Suppressor macrophage treated with lipopolysaccharide for 4 hours (primary cell): ENCODE results near the gene EYA3.
A peak's percentile ranks its signal among the peaks of the same experiment; 100 is the strongest.

Source experiments
- DNase-seq: peaks from one replicate; pipeline ENCODE4 v3.0.0-alpha.2; 2020

EYA3 gene

DNA sequence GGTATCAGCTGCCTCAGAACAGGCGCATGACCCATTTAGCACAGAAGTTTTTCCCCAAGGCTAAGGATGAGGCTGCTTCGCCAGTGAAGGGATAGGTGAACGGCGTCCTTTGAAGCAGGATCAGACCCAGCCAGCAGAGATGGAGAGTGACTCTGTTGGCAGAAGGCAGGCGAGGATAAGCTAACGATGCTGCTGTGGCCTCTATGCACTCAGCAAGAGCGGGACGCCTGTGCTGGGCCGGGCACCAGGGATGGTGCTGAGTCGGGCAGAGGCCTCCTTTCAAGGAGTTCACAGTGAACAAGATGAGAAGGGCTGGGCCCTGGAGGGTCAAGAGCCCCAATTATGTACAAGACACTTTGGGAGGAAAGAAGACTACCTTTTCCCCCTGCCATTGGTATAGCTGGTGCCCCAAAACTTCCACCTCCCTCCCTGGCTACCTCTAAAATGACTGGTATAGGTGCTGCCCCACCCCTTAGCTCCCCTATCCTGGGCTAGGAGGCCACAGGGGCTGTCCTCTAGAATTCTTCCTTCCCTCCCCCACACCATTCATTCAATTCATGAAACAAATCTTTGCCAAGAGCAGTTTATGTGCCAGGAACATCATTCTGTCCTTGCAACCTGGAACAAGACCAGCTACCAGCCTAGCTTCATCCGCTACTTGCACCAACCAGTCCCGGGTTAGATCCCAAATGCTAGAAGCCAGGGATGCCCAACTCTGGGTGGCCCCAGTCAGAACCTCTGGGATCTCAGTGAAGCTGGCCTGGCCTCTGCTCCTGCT, 121.1 kb downstream of the EYA3 start:
- no peak for DNase-seq

DNA sequence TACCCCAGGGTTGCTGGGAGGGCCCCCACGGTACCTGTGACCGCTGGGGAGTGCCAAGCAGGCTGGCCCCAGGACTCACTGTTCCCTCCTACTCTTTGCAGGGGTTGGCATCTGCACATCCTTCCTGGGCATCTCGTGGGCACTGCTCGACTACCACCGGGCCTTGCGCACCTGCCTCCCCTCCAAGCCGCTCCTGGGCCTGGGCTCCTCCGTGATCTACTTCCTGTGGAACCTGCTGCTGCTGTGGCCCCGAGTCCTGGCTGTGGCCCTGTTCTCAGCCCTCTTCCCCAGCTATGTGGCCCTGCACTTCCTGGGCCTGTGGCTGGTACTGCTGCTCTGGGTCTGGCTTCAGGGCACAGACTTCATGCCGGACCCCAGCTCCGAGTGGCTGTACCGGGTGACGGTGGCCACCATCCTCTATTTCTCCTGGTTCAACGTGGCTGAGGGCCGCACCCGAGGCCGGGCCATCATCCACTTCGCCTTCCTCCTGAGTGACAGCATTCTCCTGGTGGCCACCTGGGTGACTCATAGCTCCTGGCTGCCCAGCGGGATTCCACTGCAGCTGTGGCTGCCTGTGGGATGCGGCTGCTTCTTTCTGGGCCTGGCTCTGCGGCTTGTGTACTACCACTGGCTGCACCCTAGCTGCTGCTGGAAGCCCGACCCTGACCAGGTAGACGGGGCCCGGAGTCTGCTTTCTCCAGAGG, 121.9 kb downstream of the EYA3 start:
- no peak for DNase-seq

DNA sequence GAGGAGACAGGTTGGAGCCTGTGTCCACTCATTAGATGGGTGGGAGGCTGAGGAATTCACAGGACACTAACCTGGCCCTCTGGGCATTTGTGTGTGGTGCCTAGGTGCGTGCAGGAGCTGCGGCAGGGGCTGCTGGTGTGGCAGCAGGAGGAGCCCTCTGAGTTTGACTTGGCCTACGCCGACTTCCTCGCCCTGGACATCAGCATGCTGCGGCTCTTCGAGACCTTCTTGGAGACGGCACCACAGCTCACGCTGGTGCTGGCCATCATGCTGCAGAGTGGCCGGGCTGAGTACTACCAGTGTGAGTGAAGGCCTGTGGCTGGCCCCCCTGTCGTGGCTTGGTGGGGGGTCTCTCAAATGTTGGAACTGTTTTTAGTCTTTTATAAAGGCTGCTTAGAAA, 125.0 kb downstream of the EYA3 start:
- no peak for DNase-seq

DNA sequence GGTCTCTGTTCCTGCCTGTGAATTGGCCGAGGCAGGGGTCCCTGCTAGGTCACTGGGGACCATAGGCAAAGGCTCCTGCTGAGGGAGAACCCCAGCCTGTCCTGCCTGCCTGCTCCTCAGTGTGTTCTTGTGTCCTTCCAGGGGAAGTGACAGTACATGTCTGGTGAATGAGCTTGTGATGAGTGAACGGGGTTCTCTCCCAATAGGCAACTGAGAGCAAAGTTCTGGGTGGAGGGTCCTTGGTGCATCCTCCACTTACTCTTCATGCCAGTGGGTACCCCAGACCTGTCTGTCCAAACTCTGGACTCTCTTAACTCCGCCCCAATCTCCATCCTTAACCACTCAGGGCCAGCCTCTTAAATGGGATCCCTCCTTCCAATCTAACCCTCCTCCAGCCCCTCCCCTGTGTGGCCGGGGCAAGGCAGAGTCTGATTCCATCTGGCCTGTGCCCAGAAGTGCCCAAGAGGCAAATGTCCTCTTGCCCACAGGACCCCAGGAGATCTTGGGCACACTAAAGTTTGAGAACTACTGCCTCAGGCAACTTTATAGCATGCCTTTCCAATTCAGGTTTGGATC, 126.7 kb downstream of the EYA3 start:
- DNase-seq, result no peak

DNA sequence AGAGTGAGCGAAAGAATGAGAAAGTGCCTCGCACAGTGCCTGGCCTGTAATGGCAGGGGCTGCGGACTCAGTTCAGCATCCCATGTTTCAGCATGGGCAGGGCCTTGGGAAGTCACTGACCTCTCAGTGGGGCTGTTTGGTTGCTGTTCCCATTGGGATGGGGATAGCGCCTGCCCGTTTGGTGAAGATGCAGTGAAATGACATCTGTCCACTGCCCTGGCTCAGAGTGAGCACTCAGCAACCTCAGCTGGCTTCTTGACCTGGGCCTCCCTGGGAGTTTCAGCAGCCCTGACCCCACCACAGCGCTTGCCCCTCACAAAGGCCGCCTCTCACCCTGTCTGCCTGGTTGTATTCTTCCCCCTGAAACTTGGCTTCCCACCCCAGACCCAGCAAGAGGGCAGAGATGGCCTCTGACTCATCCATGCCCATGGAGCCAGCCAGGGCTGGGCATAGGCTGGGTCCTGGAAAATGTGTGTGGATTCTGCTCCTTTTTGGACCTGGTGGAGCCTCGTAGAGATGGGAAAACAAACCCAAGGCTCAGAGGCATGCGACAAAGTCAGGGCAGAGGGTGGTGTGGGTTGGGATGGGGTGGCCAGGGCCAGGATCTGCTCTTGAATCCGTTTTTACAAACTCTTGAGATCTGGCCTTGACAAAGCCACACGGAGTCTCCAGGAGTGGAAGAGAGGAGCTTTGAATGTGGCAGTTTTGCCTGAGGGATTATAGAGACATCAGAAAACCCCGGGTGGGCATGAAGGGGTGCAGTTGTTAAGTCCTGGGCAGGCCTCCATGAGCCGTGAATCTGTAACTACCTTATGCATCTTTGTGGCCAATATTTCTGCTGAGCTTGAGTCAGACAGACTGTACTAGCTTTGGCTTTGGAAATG, 127.4 kb downstream of the EYA3 start:
- no peak for DNase-seq

DNA sequence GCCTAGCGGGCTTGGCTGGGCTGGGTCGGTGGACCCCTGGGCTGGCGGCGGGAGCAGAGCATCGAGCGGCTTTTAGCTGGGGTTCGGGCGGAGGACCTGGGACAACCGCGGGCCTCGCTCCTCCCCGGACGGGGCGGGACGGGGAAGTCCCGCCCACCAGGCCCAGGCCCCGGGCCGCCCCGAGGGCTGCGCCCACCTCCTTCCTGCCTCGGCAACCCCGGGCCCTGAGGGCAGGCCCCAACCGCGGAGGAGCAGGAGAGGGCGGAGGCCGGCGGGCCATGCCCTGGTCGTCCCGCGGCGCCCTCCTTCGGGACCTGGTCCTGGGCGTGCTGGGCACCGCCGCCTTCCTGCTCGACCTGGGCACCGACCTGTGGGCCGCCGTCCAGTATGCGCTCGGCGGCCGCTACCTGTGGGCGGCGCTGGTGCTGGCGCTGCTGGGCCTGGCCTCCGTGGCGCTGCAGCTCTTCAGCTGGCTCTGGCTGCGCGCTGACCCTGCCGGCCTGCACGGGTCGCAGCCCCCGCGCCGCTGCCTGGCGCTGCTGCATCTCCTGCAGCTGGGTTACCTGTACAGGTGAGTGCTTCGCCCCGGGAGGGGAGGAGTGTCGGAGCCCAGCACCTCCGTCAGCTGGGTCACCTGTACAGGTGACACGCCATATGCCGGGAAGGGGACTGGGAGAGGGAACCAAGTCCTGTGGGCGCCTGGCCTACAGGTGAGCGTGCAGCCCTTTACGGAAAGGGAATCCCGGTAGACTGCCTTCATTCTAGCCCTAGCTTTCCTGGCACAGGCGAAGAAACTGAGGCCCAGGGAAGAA, 128.4 kb downstream of the EYA3 start, which contains the start of gene XKR8:
Gene XKR8, plus strand, starts transcription at position 182 of the 812 bp plus-strand sequence. Its CDS starts 97 bp downstream, at position 279.
- DNase-seq, result peak; percentile 85

DNA sequence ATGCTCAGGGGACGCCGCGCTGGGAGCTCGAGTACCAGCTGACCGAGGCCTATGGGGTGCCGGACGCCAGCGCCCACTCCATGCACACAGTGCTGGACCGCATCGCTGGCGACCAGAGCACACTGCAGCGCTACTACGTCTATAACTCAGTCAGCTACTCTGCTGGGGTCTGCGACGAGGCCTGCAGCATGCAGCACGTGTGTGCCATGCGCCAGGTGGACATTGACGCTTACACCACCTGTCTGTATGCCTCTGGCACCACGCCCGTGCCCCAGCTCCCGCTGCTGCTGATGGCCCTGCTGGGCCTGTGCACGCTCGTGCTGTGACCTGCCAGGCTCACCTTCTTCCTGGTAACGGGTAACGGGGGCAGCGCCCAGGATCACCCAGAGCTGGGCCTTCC, 129.9 kb downstream of the EYA3 start:
- no peak for DNase-seq

DNA sequence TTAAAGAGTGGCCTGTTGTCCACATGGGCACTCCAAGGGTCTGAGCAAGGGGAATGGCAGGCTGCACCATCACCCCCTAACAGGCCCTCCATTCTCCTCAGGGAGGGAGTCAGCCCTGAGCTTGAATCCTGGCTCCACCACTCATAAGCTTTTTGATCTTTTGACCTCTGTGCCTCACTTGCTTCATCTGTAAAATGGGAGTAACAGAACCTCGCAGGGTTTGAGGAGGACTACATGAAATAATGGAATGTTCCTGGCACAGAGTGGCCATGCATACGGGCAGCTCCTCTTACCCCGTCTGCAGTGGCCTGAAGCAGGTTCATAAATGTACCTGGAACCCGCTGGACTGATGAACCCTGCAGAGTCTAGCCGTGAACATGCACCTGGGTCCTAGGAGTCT, 130.8 kb downstream of the EYA3 start:
- no peak for DNase-seq

DNA sequence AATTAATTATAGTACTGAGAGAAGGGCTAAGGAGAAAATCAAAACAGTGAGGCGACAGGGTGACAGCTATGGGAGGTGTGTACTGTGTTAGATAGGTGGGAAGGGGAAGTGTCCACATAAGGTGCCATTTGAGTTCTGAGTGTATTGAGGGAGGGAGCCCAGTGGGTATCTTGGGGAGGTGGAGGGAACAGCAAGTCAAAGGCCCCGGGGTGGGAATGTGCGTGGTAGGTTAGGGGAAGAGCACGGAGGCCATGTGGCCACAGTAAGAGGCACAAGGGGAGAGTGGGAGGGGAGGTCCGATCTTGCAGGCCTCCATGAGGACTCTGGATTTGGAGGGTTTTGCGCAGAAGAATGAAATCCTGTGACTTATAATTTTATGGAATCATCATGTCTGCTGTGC, 131.6 kb downstream of the EYA3 start:
- DNase-seq, result no peak

DNA sequence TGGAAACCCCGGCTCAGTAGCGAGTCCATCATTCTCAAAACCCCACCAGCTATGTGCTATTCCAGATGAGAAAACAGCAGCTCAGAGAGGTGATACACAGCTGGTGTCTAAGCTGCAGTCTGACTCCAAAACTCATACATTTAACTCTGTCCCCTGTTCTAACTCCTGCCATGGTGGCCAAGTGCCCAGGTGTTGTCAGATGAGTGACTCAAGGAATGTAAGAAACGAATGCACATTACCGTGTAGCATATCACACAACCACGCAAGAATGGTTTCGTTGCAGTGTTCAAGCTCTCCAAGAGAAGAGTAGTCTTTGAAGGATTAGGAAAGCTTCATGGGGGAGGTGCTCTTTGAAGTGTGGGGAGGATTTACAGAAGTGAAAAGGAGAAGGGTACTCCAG, 133.3 kb downstream of the EYA3 start:
- no peak for DNase-seq

DNA sequence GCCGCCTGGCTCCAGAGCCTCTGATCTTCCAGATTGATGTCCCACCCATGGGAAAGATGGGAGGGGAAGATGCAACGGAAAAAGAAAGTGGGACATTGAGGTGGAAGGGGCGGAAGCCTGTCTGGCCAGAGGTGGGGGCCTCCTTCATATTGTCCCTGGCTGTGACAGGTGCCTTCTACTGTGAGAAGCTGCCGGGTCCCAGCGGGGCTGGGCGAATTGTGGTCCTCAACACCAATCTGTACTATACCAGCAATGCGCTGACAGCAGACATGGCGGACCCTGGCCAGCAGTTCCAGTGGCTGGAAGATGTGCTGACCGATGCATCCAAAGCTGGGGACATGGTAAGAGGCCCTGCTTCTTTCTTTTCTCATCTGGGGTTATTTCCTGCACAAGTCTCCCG, 134.2 kb downstream of the EYA3 start:
- no peak for DNase-seq

DNA sequence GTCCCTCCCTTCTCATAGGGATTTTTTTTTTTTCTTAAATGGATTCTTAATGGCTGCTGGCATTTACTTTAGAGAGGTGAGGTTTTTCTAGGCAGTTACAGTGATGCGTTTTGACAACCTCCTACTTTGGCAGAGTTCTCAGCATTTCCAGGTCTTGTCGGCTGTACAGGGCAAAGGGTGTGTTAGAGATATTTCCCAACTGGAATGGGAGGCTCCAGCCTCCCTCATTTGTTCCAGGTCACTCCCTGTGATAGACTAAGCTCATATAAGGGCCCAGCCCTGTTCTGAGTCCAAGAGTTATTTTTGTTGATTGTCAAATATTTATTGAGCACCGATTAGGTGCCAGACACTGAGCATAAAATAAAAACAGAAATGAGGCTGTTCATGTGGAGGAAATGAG, 136.3 kb downstream of the EYA3 start:
- DNase-seq, result no peak

DNA sequence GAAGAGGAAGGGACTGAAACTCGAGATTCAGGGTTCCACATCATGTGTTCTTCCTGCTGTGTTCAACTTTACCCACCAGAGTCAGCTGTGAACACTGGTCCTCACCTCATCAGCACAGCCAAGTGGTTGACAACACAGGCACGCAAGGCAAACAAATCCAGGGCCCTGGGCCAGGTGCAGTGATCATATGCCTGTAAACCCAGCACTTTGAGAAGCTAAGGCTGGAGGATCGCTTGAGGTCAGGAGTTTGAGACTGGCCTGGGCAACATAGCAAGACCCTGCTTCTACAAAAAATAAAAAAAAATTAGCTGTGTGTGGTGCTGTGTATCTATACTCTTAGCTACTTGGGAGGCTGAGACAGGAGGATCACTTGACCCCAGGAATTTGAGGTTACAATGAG, 137.0 kb downstream of the EYA3 start:
- no peak for DNase-seq

DNA sequence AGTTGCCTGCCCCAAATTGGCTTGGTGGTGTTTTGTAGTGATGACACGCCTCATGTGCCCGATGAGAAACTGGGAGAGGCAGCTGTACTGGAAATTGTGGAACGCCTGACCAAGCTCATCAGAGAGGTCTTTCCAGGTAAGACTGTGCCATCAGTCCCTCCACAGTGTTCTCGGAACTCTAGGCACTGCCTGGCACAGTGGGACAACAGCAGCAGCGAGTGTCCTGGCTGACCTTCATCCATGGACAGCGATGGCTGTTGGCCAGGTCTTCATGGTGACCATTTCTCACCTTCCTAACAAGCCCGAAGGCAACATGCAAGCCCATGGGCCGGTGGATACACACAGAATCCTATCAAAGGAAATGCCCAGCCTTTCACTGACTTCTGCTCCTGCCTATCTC, 139.4 kb downstream of the EYA3 start:
- DNase-seq, result no peak

DNA sequence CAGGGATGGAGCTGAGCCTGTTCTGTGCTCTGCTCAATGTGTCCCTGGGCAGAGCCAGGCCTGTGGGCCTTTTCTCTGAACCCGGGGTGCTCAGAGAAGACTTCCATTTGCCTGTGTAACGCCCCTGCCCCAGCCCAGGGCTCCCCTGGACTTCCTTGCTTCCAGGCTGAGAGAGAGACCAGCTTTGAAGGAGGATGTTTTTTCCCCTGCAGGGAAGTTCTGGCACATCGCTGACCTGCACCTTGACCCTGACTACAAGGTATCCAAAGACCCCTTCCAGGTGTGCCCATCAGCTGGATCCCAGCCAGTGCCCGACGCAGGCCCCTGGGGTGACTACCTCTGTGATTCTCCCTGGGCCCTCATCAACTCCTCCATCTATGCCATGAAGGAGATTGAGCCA, 143.4 kb downstream of the EYA3 start:
- no peak for DNase-seq

DNA sequence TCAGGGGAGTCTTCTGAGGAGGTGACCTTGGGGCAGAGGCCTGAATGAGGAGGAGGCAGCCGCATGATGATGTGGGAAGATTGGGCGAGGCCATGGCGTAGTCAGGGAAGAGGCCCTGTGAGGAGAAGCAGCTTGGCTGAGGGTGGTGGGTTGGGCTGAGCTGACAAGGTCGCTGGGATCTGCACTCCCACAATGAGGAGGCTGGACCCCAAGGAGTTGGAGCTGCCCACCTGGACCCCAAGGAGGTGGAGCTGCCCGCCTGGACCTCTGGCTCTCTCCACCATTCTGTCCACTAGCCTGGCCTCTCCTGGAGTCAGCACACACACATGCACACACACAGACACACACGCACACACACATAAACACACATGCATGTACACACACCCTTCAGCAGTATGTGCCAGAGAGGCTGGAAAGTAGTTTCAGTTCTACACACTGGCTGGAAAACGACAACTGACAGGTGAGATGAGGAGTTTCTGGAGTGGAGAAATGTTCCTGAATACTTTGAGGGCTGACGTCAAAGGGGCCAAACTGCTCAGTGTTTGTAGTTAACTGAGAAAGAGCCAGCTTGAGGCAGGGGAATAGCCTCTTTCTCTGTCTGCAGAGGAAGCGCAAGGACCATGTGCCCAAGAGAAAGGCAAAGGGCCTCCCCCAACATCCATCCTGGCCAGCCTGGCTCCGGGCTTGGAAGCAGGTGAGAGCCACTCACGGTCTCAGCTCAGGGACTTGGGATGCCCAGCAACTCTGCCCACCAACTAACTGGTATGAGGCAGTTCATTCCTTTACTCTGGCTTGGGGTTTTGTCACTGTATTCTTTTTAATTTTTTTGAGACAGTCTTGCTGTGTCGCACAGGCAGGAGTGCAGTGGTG, 146.5 kb downstream of the EYA3 start:
- DNase-seq, result no peak

DNA sequence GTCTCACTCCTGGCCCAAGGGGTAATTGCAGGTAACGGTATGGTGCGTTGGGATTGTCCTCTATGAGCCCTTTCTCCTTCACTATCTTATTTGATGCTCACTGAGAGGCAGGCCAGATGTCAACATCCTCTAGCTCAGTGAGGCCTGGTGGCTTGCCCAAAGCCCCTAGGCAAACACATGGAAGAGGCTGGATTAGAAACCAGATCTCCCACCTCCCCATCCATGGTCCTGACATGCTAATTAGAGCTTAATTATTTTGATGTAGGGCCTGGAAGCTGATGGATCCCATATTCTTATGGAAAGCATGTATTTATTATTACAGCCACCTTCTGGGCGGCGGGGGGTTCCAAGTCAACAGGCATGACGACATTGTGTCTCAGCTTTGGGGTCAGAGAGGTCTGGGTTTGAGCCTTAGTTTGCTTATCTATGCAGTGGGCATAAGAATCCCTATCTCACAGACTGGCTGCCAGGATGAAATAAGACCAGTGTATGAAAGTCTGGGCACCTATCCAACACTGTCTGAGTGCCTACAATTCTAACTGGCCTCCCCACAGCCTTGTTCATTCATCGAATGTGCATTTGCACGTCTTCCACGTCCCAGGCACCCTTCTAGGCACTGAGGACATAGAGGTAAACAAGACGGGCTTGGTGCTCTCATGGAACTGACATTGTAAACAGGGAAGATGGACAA, 147.4 kb downstream of the EYA3 start:
- no peak for DNase-seq

DNA sequence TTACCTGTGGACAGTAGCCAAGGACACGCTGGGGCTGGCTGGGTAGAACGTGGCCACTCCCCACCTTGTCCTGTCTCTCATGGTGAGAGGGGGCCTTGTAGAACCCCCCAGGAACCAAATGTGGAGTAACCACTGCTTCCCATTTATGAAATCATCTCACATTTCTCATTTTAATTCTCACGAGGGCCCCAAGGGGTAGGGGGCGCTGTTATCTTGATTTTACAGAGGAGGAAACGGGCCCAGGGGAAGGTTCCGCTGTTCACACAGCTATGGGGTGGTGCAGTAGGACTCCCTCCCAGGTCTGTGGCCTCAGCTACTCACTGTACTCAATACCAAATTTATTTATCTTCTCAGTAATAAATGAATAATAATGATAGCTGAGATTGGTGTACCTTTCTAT, 148.1 kb downstream of the EYA3 start:
- DNase-seq, result peak; percentile 79

DNA sequence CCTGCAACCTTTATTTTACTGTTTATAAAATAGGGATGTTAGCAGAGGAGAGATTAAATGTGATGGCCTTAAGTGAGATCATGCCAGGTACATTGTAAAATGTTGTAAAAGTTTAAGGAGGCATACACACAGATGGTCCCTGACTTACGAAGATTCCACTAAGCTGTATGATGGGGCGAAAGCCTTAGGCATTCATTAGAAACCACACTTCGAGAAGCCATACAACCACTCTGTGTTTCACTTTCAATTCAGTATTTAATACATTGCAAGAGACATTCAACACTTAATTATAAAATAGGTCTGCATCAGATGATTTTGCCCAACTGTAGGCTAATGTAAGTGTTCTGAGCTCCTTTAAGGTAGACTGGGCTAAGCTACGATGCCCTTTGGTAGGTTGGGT, 149.9 kb downstream of the EYA3 start:
- no peak for DNase-seq

DNA sequence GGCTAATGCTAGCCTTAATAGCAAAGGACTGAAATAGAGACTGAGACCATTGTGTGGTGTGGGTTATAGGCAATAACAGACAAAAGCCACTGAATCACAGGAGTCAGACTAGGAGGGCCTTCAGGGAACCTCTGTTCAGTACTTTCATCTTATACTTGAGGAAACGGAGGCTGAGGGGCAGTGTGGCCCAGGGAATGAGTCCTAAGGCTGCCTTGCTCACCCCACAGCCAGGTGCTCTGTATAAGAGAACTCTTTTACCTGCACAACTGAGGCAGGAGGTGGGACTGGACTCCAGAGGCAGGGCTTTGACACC, 150.9 kb downstream of the EYA3 start:
- DNase-seq, result no peak

DNA sequence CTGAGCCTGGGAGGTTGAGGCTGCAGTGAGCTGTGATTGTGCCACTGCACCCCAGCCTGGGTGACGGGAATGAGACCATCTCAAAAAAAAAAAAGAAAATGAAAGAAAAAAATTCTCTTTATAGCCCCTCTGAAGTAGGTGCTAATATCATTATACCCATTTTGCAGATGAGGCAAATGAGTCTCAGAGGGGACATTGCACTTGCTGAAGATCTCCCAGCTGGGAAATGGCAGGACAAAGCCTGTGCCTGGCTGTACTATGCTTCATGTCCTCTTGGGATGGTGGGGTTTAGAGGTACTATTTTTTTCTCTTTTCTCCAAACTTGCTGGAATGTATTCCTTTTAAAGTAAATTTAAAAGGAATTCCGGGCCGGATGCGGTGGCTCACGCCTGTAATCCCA, 152.0 kb downstream of the EYA3 start:
- DNase-seq, result no peak
